MCF 10A (cell line): ENCODE measurements around the gene HSD3B1. TPM values are rescaled to one million over a fixed set of nuclear protein-coding genes. Genes with fewer than 3 reads are reported as not detected.
A peak's percentile ranks its signal among the peaks of the same experiment; 100 is the strongest.
"Not testable (repeated sequence)": the region's sequence is repeated elsewhere in the genome, so short reads cannot be mapped to it uniquely, and the experiment has no call there.

Source experiments
- BruUV-seq: library from RNA; stranded (reverse); fragments of 400-500 nt; replicated peaks from 2 replicates; lab custom pipeline; 2021; lab: Mats Ljungman, UMichigan
- CTCF ChIA-PET: fragments of 300-600 bp; sonication (Branson Sonifier 250); formaldehyde crosslinking; extraction: SDS; loops from one replicate; lab custom pipeline; 2021; ENCODE audit warnings: antibody characterized with exemption, inconsistent platforms; lab: Yijun Ruan, JAX
- POLR2A ChIA-PET: fragments of 300-600, 350-650 bp; sonication (Branson Sonifier 250); formaldehyde crosslinking; extraction: SDS; loops from one replicate; lab custom pipeline; 2020; ENCODE audit warnings: antibody characterized with exemption, inconsistent platforms; lab: Yijun Ruan, JAX
- DNase-seq: peaks from one replicate; pipeline ENCODE4 v3.0.0-alpha.2; 2018; ENCODE audit not compliant: unreplicated experiment
- H3K27ac Mint-ChIP-seq: one replicate; pipeline ENCODE4 v1.8.0; 2022; ENCODE audit warnings: mild to moderate bottlenecking, low read depth, mixed read lengths; ENCODE audit not compliant: unreplicated experiment
- H3K27me3 Mint-ChIP-seq: one replicate; pipeline ENCODE4 v1.8.0; 2022; ENCODE audit warnings: mixed read lengths; ENCODE audit not compliant: insufficient read depth, unreplicated experiment
- H3K36me3 Mint-ChIP-seq: one replicate; pipeline ENCODE4 v1.8.0; 2022; ENCODE audit warnings: mild to moderate bottlenecking, moderate library complexity, mixed read lengths; ENCODE audit not compliant: insufficient read depth, unreplicated experiment
- H3K4me1 Mint-ChIP-seq: one replicate; pipeline ENCODE4 v1.8.0; 2022; ENCODE audit warnings: mixed read lengths; ENCODE audit not compliant: insufficient read depth, unreplicated experiment
- H3K4me3 Mint-ChIP-seq: one replicate; pipeline ENCODE4 v1.8.0; 2022; ENCODE audit warnings: mild to moderate bottlenecking, moderate library complexity, mixed read lengths; ENCODE audit not compliant: unreplicated experiment
- H3K9me3 Mint-ChIP-seq: one replicate; pipeline ENCODE4 v1.8.0; 2022; ENCODE audit warnings: mixed read lengths; ENCODE audit not compliant: unreplicated experiment
- CTCF ChIP-seq: fragments of 200-600 bp; IDR thresholded peaks from one replicate; pipeline ENCODE4 v1.8.0; 2022; ENCODE audit warnings: antibody characterized with exemption, mild to moderate bottlenecking; ENCODE audit not compliant: unreplicated experiment
- intact Hi-C: fragments of 100-400 bp; cut with micrococcal nuclease; formaldehyde crosslinking; loops from 2 replicates; pipeline ENCODE4 v1.14.1; 2022
- total RNA-seq: library from RNA; stranded (reverse); gene quantifications from 2 replicates; pipeline ENCODE4 v1.2.3, GENCODE V29; 2022

HSD3B1 gene
- total RNA-seq, 1 experiment from 2014 or later: not detected

- no peaks in the 10 kb centered on the region for H3K27me3 Mint-ChIP-seq
- no peak overlapping the region for H3K27ac Mint-ChIP-seq
- ChIA-PET CTCF (interaction anchor here (0.6 to 1.2 kb wide), 3 partner anchors 8 to 105 kb away, joined by 3 to 4 read pairs (median 4); no protein-coding TSS in a partner anchor), POLR2A (no interaction called here)
- no peaks in the 10 kb centered on the region for H3K36me3 Mint-ChIP-seq
- no peaks in the 10 kb centered on the region for H3K9me3 Mint-ChIP-seq
- no peaks in the 10 kb centered on the region for H3K4me1 Mint-ChIP-seq
- intact Hi-C loops: no loop called here
- no TSS peak for BruUV-seq
- DNase-seq: peak; percentile 23
- H3K4me3 Mint-ChIP-seq: no peak overlapping the region
- no peak for TF ChIP-seq CTCF
These were observed 3.0 kb downstream of the HSD3B1 start for GRCh38 chr1:119510046-119510445.

GRCh38 chr1:119515221-119515620, 8.2 kb downstream of the HSD3B1 start:
- POLR2A ChIA-PET: no interaction called here
- Mint-ChIP-seq H3K9me3 (no peaks in the 10 kb centered on the region), H3K4me1 (no peaks in the 10 kb centered on the region), H3K27ac (no peak overlapping the region), H3K27me3 (peaks cover 18% of the 10 kb centered on the region), H3K4me3 (no peak overlapping the region), H3K36me3 (no peaks in the 10 kb centered on the region)
- no TSS peak for BruUV-seq
- no peak for DNase-seq
- intact Hi-C loops: no loop called here
- no peak for TF ChIP-seq CTCF
- CTCF ChIA-PET: no interaction called here

GRCh38 chr1:119516247-119516646, 9.2 kb downstream of the HSD3B1 start:
- TF ChIP-seq CTCF: no peak
- H3K4me1 Mint-ChIP-seq: no peaks in the 10 kb centered on the region
- H3K27me3 Mint-ChIP-seq: peaks cover 25% of the 10 kb centered on the region
- CTCF ChIA-PET: interaction anchor here (0.7 kb wide), 1 partner anchor 96 kb away, joined by 4 read pairs; no protein-coding TSS in a partner anchor
- no peak overlapping the region for H3K27ac Mint-ChIP-seq
- BruUV-seq: no TSS peak
- DNase-seq: no peak
- POLR2A ChIA-PET: no interaction called here
- H3K4me3 Mint-ChIP-seq: no peak overlapping the region
- H3K9me3 Mint-ChIP-seq: no peaks in the 10 kb centered on the region
- no peaks in the 10 kb centered on the region for H3K36me3 Mint-ChIP-seq
- intact Hi-C loops: no loop called here

GRCh38 chr1:119516680-119517079, 9.7 kb downstream of the HSD3B1 start:
- H3K27me3 Mint-ChIP-seq: peaks cover 29% of the 10 kb centered on the region
- no peaks in the 10 kb centered on the region for H3K9me3 Mint-ChIP-seq
- H3K4me3 Mint-ChIP-seq: no peak overlapping the region
- ChIA-PET POLR2A (no interaction called here), CTCF (interaction anchor here (0.7 kb wide), 1 partner anchor 95 kb away, joined by 4 read pairs; no protein-coding TSS in a partner anchor)
- H3K27ac Mint-ChIP-seq: no peak overlapping the region
- TF ChIP-seq CTCF: peak; percentile 8
- no TSS peak for BruUV-seq
- DNase-seq: peak; percentile 10
- intact Hi-C loops: no loop called here
- no peaks in the 10 kb centered on the region for H3K4me1 Mint-ChIP-seq
- H3K36me3 Mint-ChIP-seq: no peaks in the 10 kb centered on the region

- intact Hi-C loops, H3K27ac Mint-ChIP-seq: not testable (repeated sequence)
These were observed 10.7 kb downstream of the HSD3B1 start for GRCh38 chr1:119517667-119518066.

More at GRCh38 chr1:119517667-119518066, 10.7 kb downstream of the HSD3B1 start:
- BruUV-seq, H3K9me3 Mint-ChIP-seq, H3K36me3 Mint-ChIP-seq, H3K4me1 Mint-ChIP-seq, CTCF ChIA-PET, DNase-seq, H3K4me3 Mint-ChIP-seq, POLR2A ChIA-PET: not testable (repeated sequence)
- H3K27me3 Mint-ChIP-seq: peaks cover 39% of the 10 kb centered on the region
